NCI-H2196 treated with DMSO at 0.1 percent for 48 hours (cell line): ENCODE results near the gene HOXD10.

Experiments
- DNase-seq: peaks from one replicate; lab custom pipeline; 2025; ENCODE audit not compliant: unreplicated experiment; lab: John Stamatoyannopoulos, UW

Gene HOXD10

GRCh38 chr2:176133389-176133788, 16.8 kb downstream of the HOXD10 start:
- DNase-seq = no peak

DNA sequence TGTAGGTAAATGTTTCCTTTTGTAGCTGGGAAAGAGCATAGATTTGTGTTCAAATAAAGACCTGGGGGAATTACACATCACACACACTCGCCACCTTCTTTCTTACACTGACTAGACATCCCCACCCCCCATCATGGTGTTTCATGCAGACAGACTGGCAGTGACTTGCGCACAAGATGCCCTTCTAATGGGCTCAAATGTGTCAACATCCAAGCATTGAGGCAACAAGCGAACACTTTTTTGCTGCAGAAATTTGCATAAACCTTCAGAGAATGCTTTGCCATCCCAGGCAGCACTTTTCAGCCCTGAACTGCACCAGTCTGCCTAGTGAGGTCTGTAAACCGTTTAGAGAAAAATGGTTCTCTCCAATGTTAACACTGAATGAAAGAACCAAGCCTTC, 17.5 kb downstream of the HOXD10 start:
- DNase-seq = no peak

DNA sequence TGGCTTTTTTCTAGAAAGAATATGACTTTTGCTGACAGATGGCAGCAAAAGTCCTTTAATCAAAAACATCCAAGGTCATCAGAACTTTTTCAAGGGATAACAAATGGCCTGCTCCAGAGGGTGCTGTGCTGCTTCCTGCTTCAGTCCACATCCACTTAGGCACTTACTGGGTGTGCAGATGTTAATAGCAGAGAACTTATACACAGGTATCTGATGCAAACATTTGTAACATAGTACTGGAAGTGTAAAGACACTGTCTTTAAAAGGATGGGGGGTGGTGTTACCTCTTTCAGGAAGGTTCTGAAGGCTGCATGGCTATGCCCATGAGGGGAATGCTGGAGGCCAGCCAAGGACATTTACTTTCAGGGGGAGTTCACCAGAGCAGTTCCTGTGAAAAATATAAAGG, 18.5 kb downstream of the HOXD10 start:
- DNase-seq = no peak

DNA sequence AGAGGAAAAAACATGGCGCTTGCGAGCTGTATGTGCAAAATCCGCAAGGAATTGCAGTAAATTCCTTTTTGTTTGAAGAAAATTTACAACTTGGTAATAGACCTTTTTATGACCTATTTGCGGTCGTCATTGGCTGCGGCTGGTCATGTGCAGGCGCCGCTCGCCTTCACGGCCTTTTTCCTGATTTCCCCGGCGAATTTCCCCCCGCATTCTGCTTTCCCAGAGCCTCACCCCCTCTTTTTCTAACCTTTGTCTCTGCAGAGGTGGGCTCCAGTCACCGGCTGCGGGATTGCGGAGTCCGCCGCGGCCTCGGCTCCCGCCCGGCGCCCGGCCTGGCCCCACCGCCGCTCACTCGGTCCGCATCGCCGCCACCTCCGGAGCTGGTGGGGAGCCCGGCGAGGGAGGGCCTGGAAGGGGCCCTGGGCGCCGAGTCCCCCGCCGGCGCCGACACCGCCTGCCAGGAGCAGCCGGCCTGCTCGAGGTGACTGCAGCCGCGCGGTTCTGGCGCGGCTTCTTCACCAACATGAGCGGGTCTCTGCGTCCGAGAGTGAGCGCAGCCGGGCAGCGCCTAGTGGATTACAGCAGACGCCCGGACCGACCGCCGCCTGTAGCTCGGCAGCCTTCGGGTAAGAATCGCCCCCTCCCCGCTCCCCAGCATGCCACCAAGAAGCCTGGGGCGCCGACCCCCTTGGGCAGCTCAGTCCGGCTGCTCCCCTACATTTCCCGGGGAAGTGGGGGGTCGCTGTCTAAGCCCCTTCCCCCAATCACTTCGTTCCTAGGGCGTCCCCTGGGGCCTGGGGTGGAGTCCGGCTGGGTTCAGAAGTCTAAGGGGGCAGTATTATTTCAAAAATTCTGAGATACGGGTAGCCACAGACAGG, 20.0 kb downstream of the HOXD10 start:
- no peak for DNase-seq

DNA sequence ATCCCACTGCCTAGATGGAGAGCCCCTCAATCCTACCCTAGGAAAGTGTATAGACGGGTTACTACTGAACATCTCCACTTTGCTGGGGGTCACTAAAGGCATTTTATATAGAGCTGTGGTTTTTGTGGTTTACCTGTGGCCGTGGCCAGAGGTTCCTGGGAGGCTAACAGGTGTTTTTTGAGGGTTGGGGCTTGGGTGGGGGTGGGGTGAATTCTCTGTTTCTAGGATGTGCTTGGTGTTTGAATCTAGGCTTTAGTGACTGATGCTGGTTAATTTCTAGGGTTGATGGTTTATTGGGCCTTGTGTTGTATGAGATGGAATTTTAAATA, 20.6 kb downstream of the HOXD10 start:
- no peak for DNase-seq

- no peak for DNase-seq
Observed at GRCh38 chr2:176137906-176138305, 21.3 kb downstream of the HOXD10 start.

- no peak for DNase-seq
Observed at GRCh38 chr2:176138526-176138922, 21.9 kb downstream of the HOXD10 start.

GRCh38 chr2:176138923-176139660, 22.5 kb downstream of the HOXD10 start:
- DNase-seq = no peak

DNA sequence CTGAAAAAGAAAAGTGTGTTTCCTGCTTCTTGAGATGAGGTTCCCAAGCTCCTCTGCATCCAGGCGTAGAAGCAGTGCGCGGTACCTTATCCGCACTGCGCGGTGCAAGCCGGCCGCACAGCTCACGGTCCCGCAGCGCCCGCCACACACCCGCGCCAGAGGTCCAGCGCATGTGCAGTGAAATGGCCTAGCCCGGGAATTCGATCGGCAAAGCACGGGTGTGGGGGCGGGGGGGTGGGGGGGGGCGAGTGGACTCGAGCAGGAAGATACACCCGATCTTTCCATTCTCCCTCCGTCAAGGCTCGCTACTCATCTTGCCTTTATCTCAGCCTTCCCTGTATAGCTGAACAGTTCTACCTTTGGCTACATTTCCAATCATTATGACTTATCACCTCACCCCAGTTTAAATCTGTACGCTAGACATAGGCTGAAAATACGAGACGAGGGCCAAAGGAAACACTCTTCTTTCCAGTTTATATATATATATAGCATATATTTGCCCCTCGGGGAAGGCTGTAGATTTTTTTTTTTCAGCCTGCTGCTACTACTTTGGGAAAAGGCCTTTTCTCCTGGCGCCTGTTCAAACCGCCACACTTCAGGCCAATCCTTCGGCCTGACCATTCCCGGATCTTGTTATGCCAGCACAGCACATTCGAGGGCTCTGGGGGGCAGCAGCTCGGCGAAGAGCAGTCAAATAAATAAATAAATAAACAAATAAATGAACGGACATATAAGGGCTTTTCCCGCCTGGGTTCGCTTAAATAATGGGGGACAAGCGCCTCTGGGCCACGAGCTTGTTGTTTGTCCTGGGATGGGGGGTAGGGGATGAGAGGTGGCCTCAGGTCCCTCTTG, 23.3 kb downstream of the HOXD10 start:
- DNase-seq = no peak

DNA sequence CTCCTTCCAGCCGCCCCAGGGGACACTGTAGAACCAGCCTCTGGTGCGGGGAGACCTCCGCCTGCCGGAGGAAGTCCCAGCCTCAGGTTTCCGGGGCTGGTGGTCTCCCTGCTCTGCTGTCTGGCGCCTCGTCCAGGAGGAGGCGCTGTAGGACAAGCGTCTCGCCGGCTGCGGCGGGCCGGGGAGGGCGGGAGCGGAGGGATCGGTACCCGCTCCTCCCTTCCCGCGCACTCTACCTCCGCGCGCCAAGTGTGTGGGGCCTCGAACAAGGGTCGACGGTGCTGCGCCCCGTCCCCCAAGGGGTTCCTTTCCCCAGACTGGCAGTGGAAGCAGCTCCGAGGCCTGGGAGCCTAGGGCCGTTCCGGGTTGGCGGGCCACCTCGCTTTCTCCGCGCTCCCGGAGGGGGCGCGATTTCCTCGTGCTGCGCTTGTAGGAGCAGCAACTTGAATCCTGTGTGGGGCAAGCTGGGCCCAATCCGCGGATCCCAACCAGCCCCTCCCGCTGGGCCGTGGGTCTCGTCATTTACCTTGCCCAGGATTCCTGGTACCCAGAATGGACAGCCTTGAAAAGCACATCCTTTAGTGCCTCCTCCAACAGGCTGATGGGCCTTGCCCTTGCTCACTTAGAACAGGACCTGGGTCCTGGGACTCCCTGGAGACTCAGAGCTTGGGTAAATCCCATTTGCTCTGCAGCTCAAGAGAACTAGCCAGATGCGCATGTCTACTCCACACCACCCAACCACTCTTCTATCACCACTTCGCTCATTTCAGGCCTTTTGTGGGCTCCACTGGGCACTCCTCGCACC, 24.1 kb downstream of the HOXD10 start:
- DNase-seq = peak; percentile 26

DNA sequence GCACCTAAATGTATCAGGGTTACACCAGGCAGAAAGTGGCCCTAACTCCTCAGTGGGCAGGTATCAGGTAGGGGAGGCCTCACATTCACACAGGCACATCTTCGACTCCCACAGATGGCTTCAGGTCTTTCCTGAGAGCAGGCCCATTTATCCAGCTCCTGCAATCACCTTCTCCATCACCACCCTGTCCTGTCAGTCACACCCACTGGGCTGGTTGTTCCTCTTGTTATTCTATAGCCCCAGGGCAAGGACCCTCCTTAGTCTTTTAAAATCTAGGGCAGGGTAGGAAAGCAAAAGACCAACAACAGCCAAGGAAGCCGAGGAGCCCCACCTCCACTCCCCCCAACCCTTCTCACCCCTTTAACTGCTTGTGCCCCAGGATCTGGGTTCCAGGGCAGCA, 25.7 kb downstream of the HOXD10 start:
- DNase-seq = no peak

GRCh38 chr2:176145085-176145969, 28.7 kb downstream of the HOXD10 start:
- DNase-seq = no peak

- no peak for DNase-seq
Observed at GRCh38 chr2:176146101-176146500, 29.5 kb downstream of the HOXD10 start.

DNA sequence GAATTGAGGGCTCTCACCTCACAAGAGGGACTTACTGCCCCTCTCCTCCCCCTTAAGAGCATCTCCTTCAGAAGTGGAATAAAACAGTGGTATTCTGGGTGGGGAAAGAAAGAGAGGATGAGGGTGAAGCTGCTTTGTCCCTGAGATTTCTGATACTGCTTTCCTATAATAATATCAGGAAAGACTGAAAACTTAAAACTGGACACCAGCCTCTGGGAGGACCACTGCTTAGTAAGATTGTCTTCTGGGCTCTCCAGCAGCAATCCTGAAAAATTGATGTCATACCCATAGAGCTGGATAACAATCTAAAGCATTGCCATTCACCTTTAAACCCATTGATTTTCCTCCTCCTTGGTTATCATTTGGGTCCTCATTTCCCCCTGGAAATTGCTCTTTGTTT, 30.1 kb downstream of the HOXD10 start:
- no peak for DNase-seq

DNA sequence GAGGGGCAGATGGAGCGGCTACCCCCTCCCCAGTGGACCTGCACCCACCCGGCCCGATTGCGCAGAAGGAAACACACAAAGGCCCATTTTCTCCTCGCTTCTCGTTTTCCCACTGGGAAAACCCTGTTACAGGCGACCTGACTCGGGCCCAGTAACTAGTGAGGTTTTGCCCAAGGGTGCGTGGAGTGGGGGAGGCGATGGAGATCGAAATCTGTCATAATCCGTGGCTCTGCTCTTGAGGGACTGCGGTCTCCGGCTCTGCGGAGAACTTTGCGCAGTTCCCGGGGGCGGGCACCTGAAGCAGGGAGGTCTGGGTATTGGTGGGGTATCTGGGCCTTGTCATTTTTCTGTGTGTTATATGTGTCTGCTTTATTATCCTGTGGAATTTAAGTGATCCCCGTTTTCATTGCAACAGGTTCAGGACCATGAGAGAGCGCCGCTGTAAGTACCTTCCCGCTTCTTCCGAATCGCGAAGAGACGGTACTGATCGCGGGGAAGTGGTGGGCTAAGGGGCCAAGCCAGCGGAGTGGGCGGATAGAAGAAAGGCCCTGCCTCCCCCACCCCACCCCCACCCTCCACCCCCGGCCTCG, 30.7 kb downstream of the HOXD10 start:
- no peak for DNase-seq

- DNase-seq = no peak
Observed at GRCh38 chr2:176147800-176148496, 31.4 kb downstream of the HOXD10 start.

GRCh38 chr2:176148751-176149421, 32.3 kb downstream of the HOXD10 start:
- DNase-seq = no peak

- DNase-seq = no peak
Observed at GRCh38 chr2:176149481-176149938, 32.9 kb downstream of the HOXD10 start.
